ENCODE measurements around the gene SUPT6H. TPM values are rescaled to one million over a fixed set of nuclear protein-coding genes. Genes with fewer than 3 reads are reported as not detected.

The SUPT6H gene
- total and polyA plus RNA-seq, 9 of the 15 experiments (the other 6 are each of a cell fraction or from before 2014, with no cell fraction given): 1.7 to 77.7 (median 49.2) TPM

GRCh38 chr17:28720247-28720996 is 58.4 kb downstream of the SUPT6H start (continued):
- TF ChIP-seq HMBOX1 (IDR thresholded peaks at IDR 0.05) (no peak), AFF1 (IDR thresholded peaks at IDR 0.05; ENCODE audit: low read depth in 1 of 2, partially characterized antibody in 2 of 2) (peak in 1 of 2 experiments; percentile 7), RAD51 (IDR thresholded peaks at IDR 0.05; ENCODE audit: borderline replicate concordance, low read depth) (peak; percentile 7; the same call in 1 of the 2 replicates), AFF4 (CRISPR knock-in tag; IDR thresholded peaks at IDR 0.05) (0 out of 2 replicates have a peak, but pooled peaks have one; percentile 47), SNRNP70 (optimal IDR thresholded peaks at IDR 0.05; ENCODE audit: low read depth, low read length) (peak; percentile 38), MEF2D (tag; conservative IDR thresholded peaks at IDR 0.05; ENCODE audit: low read depth) (no peak), ARNT (IDR thresholded peaks at IDR 0.05) (peak; percentile 7 to 12; a peak in 1 of 4 replicates), ZNF444 (CRISPR knock-in tag; IDR thresholded peaks at IDR 0.05) (0 out of 2 replicates have a peak, but pooled peaks have one; percentile 26), ESRRB (CRISPR knock-in tag; IDR thresholded peaks at IDR 0.05; ENCODE audit: borderline replicate concordance) (no peak), TARDBP (IDR thresholded peaks at IDR 0.05) (0 out of 2 replicates have a peak, but pooled peaks have one; percentile 77), HDAC8 (tag; IDR thresholded peaks at IDR 0.05) (no peak), PTTG1 (tag; IDR thresholded peaks at IDR 0.05; ENCODE audit: low read depth) (no peak)
- TF ChIP-seq, protein P1, sequence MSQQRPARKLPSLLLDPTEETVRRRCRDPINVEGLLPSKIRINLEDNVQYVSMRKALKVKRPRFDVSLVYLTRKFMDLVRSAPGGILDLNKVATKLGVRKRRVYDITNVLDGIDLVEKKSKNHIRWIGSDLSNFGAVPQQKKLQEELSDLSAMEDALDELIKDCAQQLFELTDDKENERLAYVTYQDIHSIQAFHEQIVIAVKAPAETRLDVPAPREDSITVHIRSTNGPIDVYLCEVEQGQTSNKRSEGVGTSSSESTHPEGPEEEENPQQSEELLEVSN (IDR thresholded peaks at IDR 0.05; ENCODE audit: borderline replicate concordance in 1 of 2, extremely low read depth in 1 of 2, insufficient read depth in 1 of 2, insufficient read length in 1 of 2, low read depth in 1 of 2, low read length in 1 of 2, poor library complexity in 1 of 2, severe bottlenecking in 1 of 2): peak in 1 of 2 experiments; percentile 10
- TF ChIP-seq, protein P2, sequence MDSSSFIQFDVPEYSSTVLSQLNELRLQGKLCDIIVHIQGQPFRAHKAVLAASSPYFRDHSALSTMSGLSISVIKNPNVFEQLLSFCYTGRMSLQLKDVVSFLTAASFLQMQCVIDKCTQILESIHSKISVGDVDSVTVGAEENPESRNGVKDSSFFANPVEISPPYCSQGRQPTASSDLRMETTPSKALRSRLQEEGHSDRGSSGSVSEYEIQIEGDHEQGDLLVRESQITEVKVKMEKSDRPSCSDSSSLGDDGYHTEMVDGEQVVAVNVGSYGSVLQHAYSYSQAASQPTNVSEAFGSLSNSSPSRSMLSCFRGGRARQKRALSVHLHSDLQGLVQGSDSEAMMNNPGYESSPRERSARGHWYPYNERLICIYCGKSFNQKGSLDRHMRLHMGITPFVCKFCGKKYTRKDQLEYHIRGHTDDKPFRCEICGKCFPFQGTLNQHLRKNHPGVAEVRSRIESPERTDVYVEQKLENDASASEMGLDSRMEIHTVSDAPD (CRISPR knock-in tag; IDR thresholded peaks at IDR 0.05): no peak

Data from K562 (cell line).